Hematopoietic multipotent progenitor cell (in vitro differentiated cells): ENCODE data around the gene QPCT. TPM values are rescaled to one million over a fixed set of nuclear protein-coding genes. Genes with fewer than 3 reads are reported as not detected.
"Not testable (repeated sequence)": the region's sequence is repeated elsewhere in the genome, so short reads cannot be mapped to it uniquely, and the experiment has no call there.

Experiments used
- DNase-seq, 3 donors: peaks; one replicate each; pipeline ENCODE4 v3.0.0-alpha.2; 2011 to 2015; ENCODE audit warnings: low read depth in 2 of 3, low spot score in 2 of 3
- total RNA-seq: library from RNA; depleted of rRNA; stranded (reverse); fragments of >200 nt; gene quantifications from one replicate; pipeline ENCODE4 v1.2.3, GENCODE V29; 2012

The QPCT gene
- total RNA-seq, 1 donor = 2.4 TPM

GRCh38 chr2:37357069-37357468, 12.6 kb downstream of the QPCT start:
- DNase-seq = no peak

GRCh38 chr2:37357530-37357929, 13.1 kb downstream of the QPCT start:
- no peak for DNase-seq

- DNase-seq = no peak
Measured at GRCh38 chr2:37358466-37358865, 14.0 kb downstream of the QPCT start.

GRCh38 chr2:37361216-37361815, 16.9 kb downstream of the QPCT start:
- no peak for DNase-seq

GRCh38 chr2:37361994-37362698, 17.7 kb downstream of the QPCT start:
- no peak for DNase-seq

- DNase-seq = no peak
Measured at GRCh38 chr2:37364351-37364750, 19.9 kb downstream of the QPCT start.

GRCh38 chr2:37365669-37366068, 21.2 kb downstream of the QPCT start:
- DNase-seq = no peak

GRCh38 chr2:37366773-37367172, 22.3 kb downstream of the QPCT start:
- DNase-seq = no peak

GRCh38 chr2:37367310-37367709, 22.9 kb downstream of the QPCT start:
- DNase-seq = no peak

- no peak for DNase-seq
Measured at GRCh38 chr2:37367984-37368383, 23.6 kb downstream of the QPCT start.

GRCh38 chr2:37370666-37371065, 26.2 kb downstream of the QPCT start:
- DNase-seq = no peak

GRCh38 chr2:37372000-37372399, 27.6 kb downstream of the QPCT start:
- DNase-seq = no peak

- DNase-seq = no peak
Measured at GRCh38 chr2:37375741-37376288, 31.4 kb downstream of the QPCT start.

GRCh38 chr2:37376421-37377186, 32.2 kb downstream of the QPCT start:
- peak in 1 of 3 donors; percentile 31 for DNase-seq

- DNase-seq = peak in 1 of 3 donors; percentile 30
Measured at GRCh38 chr2:37377187-37377532, 32.7 kb downstream of the QPCT start.

GRCh38 chr2:37378411-37378810, 34.0 kb downstream of the QPCT start:
- no peak for DNase-seq

- no peak for DNase-seq
Measured at GRCh38 chr2:37379881-37380296, 35.5 kb downstream of the QPCT start.

- DNase-seq = not testable (repeated sequence)
Measured at GRCh38 chr2:37380787-37381186, 36.4 kb downstream of the QPCT start.

GRCh38 chr2:37384261-37384660, 39.8 kb downstream of the QPCT start:
- not testable (repeated sequence) for DNase-seq

GRCh38 chr2:37387148-37387835, 42.9 kb downstream of the QPCT start:
- no peak for DNase-seq

GRCh38 chr2:37388074-37388473, 43.6 kb downstream of the QPCT start:
- DNase-seq = no peak
